ENCODE results near the gene BPTF. TPM values are rescaled to one million over a fixed set of nuclear protein-coding genes. Genes with fewer than 3 reads are reported as not detected.

Gene BPTF
- total and polyA plus RNA-seq, 2 of the 13 experiments (the other 11 are each of a cell fraction or from before 2014, with no cell fraction given) = 43.5 to 66.1 TPM

DNA sequence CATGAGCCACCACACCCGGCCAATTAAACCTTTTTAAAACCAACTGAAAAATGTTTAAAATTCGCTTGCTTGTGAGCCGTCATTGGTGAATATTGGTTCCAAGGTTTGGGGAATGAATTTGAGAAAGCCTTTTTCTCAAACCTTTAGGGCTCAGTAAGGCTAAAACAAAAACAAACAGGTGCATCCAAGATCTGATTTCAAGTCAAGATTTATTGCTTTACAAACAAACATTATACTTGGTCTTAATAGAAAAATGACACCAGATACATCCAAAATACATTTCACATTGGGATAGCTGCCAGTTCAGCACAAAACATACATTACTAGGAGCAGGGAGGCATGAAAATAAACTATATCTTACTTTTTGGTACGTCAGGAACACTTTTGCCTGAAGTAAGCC is 165.6 kb downstream of the BPTF start (continued):
- TF ChIP-seq ZNF3 (CRISPR knock-in tag; IDR thresholded peaks at IDR 0.05) (no peak), GZF1 (CRISPR knock-in tag; IDR thresholded peaks at IDR 0.05) (no peak), ZNF260 (CRISPR knock-in tag; IDR thresholded peaks at IDR 0.05; ENCODE audit: borderline replicate concordance, low read depth) (no peak), HNF4A (CRISPR knock-in tag; IDR thresholded peaks at IDR 0.05) (no peak), ARNT (IDR thresholded peaks at IDR 0.05) (no peak), SMAD9 (CRISPR knock-in tag; IDR thresholded peaks at IDR 0.05) (no peak)
- TF ChIP-seq, protein P1, sequence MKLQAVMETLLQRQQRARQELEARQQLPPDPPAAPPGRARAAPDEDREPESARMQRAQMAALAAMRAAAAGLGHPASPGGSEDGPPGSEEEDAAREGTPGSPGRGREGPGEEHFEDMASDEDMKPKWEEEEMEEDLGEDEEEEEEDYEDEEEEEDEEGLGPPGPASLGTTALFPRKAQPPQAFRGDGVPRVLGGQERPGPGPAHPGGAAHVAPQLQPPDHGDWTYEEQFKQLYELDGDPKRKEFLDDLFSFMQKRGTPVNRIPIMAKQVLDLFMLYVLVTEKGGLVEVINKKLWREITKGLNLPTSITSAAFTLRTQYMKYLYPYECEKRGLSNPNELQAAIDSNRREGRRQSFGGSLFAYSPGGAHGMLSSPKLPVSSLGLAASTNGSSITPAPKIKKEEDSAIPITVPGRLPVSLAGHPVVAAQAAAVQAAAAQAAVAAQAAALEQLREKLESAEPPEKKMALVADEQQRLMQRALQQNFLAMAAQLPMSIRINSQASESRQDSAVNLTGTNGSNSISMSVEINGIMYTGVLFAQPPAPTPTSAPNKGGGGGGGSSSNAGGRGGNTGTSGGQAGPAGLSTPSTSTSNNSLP (IDR thresholded peaks at IDR 0.05; ENCODE audit: low read depth, low read length) = no peak

DNA sequence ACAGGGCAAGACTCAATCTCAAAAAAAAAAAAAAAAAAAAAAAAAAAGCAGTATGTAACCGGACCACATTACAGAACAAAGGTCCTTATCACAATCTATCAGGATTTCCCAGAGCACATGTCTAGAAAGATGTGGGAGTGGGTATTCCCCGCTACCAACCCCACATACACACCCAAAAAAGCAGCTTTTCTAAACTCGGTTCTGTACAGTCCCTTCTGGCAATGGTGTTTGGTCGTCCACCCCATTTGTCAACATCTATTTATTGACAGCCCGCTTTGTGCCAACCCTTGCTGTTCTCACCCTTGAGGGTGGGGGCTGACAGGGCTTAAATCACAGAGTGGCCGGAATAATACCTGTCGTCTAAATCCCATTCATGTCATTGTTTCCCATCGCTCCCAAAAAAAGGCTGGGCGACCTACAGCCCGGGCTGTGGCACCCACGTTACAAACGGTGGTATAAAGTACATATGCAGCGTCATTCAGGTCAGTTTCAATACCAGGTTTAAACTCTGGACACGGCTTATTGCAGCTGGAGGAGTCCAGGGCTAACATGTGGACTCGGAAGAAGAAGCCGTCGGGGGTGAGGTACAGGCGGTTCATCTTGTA is 167.3 kb downstream of the BPTF start:
- Histone ChIP-seq H3K9ac (ENCODE audit: insufficient read depth, low read depth, low read length) (peak overlapping the region; percentile 78), H3K79me2 (ENCODE audit: insufficient read depth, low read length) (no peaks in the 10 kb centered on the region), H2AFZ (ENCODE audit: low read length) (no peak overlapping the region), H3K27me3 (ENCODE audit: control insufficient read depth in 1 of 2, insufficient read depth in 2 of 2, low read length in 2 of 2) (peaks cover 0 to 7% of the 10 kb centered on the region in 2 experiments; a peak in 1 of 5 replicates), H3K4me2 (ENCODE audit: low read depth, low read length) (peak overlapping the region; percentile 80), H3K36me3 (replicated peaks in 1 of 2; ENCODE audit: control insufficient read depth in 1 of 2, insufficient read depth in 2 of 2, low read length in 2 of 2) (no peaks in the 10 kb centered on the region), H3K27ac (ENCODE audit: extremely low read length, insufficient read depth, low read length) (peak overlapping the region; percentile 91), H3K4me3 (replicated peaks in 1 of 3; ENCODE audit: insufficient read depth in 1 of 3, low read depth in 2 of 3, low read length in 3 of 3) (peak overlapping the region; percentile 85 to 88 (median 88)), H3K4me1 (ENCODE audit: insufficient read depth, low read length) (peaks cover 36% of the 10 kb centered on the region), H4K20me1 (ENCODE audit: insufficient read depth, low read length) (no peaks in the 10 kb centered on the region), H3K9me3 (ENCODE audit: low read length) (no peaks in the 10 kb centered on the region)
- ChIA-PET POLR2A (interaction anchor here (1.1 to 2.7 kb wide), 3 partner anchors 27 to 41 kb away, joined by 6 to 25 read pairs (median 6); no protein-coding TSS in a partner anchor), CTCF (ENCODE audit: low intra/inter-chr PET ratio, low total read pairs) (no interaction called here)
- WGBS (ENCODE audit: low lambda C conversion rate) = 23% methylated on average over 18 of the region's 18 CpGs
- no peak for DNase-seq (ENCODE audit: low spot score)
- ATAC-seq = no peak
- TSS peak; percentile 86 for BruUV-seq (replicated peaks)
- in situ Hi-C loops (cut with HindIII; ENCODE audit: extremely low pct_ligation_motif_present, low pct_unique_long_range_greater_than_20kb) (no loop called here), intact Hi-C loops (cut with micrococcal nuclease; ENCODE audit: unreplicated experiment) (no loop called here)
- FAIRE-seq = no peak
- TF ChIP-seq NCOA1 (CRISPR knock-in tag; IDR thresholded peaks at IDR 0.05) (no peak), NONO (IDR thresholded peaks at IDR 0.05) (no peak), NONO (CRISPR knock-in tag; conservative IDR thresholded peaks at IDR 0.05) (no peak), CREB1 (IDR thresholded peaks at IDR 0.05) (no peak), CREB1 (CRISPR knock-in tag; IDR thresholded peaks at IDR 0.05) (no peak), ZSCAN12 (CRISPR knock-in tag; IDR thresholded peaks at IDR 0.05) (no peak), ZBTB20 (CRISPR knock-in tag; IDR thresholded peaks at IDR 0.05; ENCODE audit: borderline replicate concordance, low read depth) (0 out of 2 replicates have a peak, but pooled peaks have one; percentile 4), ZNF143 (CRISPR knock-in tag; IDR thresholded peaks at IDR 0.05) (0 out of 2 replicates have a peak, but pooled peaks have one; percentile 25), CHD4 (IDR thresholded peaks at IDR 0.05; ENCODE audit: borderline replicate concordance, low read length) (no peak), RBAK (CRISPR knock-in tag; IDR thresholded peaks at IDR 0.05) (peak; percentile 50; the same call in 1 of the 2 replicates), ZNF546 (CRISPR knock-in tag; conservative IDR thresholded peaks at IDR 0.05) (peak; percentile 23; the same call in 1 of the 2 replicates), MEIS1 (CRISPR knock-in tag; IDR thresholded peaks at IDR 0.05; ENCODE audit: borderline replicate concordance) (0 out of 2 replicates have a peak, but pooled peaks have one; percentile 19), ZNF720 (CRISPR knock-in tag; IDR thresholded peaks at IDR 0.05) (no peak), ZNF572 (CRISPR knock-in tag; IDR thresholded peaks at IDR 0.05) (peak; percentile 22; the same call in 1 of the 2 replicates)
- TF ChIP-seq, protein P2, sequence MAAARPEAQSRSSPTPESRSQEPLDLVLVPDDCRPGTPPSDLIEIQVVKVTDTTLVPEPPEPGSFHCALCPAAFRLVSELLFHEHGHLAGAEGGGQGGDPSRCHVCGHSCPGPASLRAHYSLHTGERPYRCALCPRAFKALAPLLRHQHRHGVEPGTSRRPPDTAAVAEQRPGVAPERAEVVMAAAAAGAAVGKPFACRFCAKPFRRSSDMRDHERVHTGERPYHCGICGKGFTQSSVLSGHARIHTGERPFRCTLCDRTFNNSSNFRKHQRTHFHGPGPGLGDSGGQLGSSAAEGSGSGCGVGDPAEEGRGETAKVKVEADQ (CRISPR knock-in tag; IDR thresholded peaks at IDR 0.05; ENCODE audit: borderline replicate concordance) = no peak
- TF ChIP-seq, protein P1 (IDR thresholded peaks at IDR 0.05; ENCODE audit: low read depth, low read length) = no peak

Data from HepG2 (cell line).